NCI-H69 (cell line): ENCODE data around the gene AK4.
A peak's percentile ranks its signal among the peaks of the same experiment; 100 is the strongest.

Experiments used
- DNase-seq: peaks from one replicate; lab custom pipeline; 2025; lab: John Stamatoyannopoulos, UW

Gene AK4

DNA sequence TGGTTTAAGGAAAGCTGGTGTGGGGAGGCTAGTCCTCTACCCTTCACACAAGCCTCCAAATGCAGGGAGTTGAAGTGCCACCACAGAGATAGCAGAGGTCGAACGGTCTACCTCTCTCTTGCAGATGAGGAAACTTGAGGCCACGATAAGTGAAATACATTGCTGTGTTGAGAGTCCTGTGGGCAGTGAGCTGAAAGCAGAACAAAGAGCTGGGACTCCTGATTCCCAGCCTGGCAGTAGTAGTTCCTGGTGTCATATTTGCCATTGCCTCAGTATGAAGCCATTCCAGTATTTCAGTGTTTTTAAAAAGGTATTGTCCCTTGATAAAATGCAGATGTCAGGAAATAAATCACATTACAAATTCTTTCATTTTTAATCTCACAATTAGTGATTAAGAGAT, 28.6 kb downstream of the AK4 start:
- DNase-seq: no peak

DNA sequence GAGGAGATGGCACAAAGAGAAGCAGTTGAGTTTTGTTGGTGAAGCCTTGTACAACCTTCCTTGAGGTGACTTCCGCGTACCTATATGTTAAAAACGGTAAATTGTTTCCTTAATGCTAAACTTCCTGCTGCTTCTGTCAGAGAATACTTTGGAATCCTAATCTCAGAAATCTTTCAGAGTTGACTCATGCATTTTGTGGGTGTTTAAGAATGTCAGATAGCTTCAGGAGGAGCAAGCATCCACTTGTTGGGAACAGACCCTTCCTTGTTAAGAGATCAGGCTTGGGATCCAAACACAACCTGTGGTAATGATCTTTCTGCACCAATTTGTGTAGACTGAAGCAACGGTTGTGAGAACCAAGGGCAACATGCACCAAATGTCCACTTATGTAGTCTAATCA, 29.5 kb downstream of the AK4 start:
- DNase-seq: no peak

DNA sequence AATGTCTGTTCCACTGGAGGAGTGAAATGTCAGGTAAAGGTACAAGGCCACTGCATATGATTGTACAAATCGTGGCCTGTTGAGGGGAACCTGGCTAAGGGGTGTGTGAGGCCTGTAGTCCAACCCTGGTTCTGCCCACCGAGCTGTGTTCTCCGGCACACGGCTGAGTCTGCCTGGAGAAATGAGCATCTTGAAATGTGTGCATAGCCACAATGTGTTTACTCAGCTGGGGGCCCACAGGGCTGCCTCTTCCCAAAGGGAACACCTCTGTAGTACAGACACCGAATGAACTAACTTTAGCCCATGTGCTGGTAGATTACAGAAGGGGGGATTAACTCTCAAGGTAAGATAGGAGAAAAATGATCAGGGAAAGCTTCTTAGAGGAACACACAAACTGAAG, 30.2 kb downstream of the AK4 start:
- DNase-seq: peak; percentile 5

DNA sequence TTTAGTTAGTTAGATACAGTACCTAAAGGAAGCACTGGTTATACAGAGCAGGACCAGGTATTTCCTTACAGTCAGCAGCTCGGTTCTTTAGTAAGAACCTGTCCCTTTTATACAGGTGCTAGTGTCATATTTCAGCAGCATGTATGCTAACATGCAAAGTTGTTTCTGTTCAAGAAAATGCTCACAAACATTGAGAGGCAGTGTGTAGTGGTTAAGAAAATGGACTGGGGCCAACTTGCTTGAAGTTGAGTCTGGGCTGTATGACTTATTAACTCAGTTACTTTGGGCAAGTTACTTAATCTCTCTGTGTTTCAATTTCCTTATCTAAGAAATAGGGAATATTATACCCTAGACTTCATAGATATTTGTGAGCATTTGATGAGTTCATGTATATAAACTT, 31.1 kb downstream of the AK4 start:
- DNase-seq: no peak

DNA sequence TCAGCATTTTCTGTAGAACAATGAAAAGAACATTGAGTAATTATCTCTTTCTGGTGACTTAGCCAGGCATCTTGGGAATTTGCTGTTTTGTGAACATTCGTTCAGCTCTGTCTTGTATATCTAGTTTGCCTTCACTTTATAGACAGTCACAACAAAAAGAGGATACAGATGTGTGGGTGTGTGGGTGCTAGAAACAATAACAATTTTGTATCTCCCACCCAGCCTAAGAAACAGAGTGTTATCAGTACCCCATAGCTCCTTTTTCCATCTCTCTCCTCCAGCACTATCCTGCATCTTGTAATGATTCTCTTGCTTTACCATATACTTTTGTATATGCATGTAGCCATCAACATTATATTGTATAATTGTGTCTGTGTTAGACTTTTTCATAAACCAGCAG, 33.0 kb downstream of the AK4 start:
- DNase-seq: no peak

DNA sequence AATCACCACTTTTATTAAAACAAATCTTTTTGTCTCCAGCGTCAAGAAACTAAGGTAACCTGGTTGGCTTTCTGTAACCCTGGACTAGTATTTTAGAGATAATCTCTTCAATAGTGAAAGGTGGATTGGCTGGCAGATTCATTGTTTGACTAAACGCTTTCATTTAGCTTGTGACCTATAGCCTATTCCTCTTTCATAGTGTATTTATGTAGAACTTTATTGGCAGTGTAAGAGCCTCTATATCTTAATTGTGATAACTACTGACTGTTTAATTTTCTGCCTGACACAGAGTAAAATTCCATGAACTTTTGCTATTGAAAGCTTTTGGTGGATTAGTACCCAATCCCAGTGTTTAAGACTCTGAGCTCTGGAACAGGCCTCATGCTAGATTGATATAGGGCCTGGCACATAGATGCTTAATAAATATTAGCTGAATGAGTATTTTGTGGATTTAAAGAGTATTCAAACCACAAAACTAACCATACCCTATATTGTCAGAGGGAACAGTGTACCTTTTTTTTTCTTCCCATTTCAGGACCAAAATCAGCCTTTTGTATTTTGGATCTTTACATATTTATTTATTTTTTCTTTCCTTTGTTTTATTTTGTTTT, 34.8 kb downstream of the AK4 start:
- DNase-seq: no peak

DNA sequence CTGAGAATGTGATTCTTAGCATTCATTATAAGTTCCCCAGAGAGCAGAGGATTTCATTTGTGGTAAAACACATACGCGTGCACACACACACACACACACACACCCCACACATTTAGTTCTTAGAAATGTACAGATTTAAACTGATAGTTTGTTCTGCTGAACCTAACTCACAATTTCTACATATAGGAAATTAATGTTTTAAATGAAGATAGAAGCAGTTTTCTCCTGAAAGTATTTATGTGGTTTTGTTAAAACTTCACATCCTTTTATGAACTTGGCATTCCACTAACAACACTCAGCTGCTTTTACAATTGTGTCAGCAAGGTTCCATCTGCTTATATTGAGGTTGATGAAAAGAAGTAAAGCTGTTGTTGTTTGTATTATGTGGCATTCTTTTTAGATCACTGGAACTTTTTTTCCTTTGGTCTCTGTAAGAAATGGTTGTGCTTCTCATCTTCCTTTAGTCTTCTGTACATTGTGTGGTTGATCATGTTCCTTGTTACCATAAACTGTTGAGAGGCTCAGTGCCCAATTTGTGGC, 41.6 kb downstream of the AK4 start:
- no peak for DNase-seq

DNA sequence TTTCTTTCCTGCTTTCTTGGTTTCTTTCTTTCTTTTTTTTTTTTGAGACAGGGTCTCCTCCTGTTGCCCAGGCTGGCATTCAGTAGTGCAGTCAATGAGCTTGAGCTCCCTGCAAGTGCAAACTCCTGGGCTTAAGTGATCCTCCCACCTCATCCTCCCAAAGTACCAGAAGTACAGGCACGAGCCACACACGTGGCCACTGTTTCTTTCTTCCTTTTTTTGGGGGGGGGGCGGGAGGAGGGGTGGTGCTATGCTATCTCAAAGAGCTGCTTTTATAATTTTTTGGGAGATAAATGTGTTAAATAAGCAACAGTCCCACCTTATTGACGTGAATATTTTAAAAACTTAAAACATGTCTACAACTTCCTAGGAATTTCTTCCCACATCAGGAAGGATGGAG, 42.2 kb downstream of the AK4 start:
- no peak for DNase-seq

DNA sequence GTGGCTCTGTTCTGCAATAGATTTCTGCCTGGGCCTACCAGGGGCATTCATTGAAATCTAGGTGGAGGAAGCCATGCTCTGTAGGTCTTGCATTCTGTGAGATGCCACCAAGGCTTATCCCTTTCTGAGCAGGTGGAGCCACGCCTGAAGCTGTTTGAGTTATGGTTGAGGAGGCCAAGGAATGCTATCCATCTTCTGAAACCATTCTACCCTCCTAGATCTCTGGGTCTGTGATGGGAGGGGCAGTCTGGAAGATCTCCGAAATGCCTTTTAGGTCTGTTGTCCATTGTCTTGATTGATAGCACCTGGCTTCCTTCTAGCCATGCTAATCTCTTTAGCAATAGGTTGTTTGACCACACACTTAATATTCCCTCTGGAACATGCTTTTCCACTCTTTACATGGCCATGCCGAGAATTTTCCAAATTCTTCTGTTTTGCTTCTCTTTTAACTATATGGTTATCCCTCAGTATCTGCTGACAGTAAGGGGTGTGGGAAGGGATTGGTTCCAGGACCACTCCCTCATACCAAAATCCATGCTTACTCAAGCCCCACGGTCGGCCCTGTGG, 45.2 kb downstream of the AK4 start:
- no peak for DNase-seq

DNA sequence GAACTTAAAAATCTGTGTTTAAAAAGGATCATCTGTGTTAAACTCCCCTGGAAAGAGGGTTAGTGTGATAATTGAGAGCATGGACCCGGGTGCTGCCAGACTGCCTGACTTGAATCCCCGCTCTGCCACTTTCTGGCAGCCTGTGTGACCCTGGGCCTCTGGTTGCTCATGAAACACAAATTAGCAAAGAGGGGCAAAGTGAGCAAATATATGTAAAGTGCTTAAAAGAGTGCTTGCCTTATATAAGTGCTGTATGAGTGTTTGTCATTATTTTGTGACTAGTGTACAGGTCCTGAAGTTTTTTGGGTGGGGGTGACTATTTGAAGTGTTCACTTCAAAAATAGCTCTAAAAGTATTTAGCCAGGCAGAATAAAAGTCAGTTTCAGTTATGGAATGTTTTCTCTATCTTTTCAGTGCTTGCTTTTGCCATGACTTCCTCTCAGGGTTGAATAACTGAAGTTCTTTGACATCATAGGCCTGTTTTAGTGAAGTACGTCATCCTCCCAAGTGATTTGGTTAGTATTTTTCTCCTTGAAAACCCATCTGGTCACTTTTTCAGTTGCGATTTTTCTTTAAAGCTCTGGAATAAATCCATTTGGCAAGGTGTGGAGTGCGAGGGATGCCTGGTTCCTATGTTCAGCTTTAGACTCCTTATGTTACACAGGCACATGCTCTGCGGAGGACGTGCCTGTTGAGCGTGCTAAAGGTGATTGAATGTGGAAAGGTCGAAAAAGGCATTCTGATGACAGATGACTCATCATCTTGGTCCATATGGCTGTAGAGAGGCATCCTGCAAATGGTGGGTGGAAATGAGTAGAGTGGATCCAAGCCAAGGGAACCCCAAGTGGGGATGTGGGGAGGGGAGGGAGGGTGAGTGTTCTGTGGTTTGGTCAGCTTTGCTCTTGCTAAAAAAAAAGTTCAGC, 47.8 kb downstream of the AK4 start:
- DNase-seq: no peak

DNA sequence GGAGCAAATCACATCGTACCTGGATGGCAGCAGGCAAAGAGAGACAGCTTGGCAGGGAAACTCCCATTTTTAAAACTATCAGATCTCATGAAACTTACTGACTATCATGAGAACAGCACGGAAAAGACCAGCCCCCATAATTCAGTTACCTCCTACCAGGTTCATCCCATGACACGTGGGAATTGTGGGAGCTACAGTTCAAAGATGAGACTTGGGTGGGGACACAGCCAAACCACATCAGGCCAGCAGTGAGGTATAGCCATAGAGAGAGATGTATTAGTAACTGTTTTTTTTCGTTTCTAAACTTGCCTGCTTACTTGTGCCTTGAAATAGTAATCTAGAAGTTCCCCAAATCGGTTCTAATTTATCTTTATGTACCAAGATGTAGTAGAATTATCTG, 48.9 kb downstream of the AK4 start:
- DNase-seq: no peak

DNA sequence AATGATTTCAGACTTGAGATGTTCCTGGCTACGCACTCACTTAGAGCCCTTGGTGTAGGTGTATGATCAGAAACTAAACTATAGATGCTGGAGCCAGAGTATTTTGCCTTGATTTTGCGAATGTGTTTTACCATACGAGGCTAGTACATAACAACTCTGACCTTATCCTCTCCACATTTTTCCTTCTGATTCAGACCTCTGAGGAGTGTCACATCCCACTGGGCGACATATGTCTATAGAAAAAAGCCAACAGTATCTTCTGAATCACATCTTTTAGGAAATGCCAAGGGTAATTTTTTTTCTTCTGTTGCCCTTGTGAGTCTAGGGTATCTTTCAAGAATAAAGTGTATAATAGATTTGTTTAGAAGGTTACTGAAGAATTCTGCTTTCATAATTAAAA, 49.6 kb downstream of the AK4 start:
- DNase-seq: no peak

DNA sequence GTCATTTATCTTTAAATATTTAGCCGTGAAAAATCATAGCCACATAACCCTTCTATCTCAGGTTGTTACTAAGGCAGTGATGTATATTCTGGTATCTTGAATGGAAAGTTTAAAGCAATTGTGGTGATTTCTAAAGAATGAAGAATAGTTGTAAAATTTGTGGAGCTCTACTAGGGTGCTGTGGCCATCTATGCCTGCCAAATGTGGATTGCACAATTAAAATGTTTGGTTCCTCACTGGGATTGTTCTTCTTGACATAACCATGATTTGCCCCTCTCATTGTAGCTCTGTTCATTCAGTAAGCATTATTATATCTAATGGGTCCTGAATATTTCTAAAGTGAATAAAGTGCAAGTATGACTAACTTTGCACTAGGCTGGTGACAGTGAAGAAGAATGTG, 50.1 kb downstream of the AK4 start:
- no peak for DNase-seq

DNA sequence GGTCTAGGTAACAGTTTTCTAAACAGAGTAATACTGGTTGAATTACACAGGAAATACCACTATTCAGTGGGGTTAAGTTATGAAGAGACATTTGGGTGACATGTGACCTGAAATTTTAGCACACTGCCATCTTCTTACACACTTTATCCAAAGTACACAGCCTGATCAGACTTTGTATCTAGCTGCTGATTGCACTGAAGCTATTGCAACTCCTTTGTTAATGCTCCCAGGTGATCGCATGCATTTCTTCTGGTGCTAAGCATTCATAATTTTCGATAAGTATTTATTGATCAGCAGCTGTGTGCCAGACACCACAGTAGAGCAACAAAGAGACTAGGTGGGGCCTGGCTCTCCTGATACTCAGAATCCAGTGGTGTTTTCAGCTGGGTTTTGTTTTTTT, 52.4 kb downstream of the AK4 start:
- no peak for DNase-seq

DNA sequence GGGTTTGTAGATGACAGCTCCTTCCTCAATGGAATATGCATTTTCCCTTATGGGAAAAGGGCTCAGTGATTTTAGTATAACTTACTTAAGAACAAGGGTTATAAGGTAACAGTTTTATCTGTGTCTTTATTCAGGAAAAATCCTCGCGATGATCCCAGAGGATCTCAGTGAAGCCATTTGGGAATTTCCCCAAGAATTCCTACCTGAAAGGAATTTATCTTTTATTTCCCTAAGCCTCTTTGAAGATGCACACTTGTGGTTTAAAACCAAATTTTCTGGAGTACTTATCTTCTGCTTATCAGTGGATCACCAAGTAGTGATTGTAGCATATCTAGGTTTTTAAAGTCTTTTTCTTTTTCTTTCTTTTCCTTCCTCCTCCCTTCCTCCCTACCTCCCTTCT, 58.8 kb downstream of the AK4 start:
- no peak for DNase-seq

DNA sequence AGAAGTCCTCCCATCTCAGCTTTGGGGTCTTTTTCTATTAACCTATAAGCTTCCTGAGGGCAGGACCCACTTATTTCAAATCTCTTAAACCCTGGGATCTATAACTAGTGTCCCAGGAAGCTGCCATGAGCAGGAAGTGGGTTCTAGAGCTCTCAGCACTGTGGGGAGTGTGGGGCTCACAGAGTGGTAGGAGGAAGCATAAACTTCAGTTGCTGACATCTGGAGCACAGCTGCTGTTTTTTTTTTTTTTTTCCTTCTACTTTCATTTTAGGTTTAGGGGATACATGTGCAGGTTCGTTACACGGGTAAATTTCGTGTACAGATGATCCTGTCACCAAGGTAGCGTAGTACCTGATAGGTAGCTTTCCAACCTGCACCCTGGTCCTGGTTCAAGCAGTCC, 59.3 kb downstream of the AK4 start:
- DNase-seq: no peak

DNA sequence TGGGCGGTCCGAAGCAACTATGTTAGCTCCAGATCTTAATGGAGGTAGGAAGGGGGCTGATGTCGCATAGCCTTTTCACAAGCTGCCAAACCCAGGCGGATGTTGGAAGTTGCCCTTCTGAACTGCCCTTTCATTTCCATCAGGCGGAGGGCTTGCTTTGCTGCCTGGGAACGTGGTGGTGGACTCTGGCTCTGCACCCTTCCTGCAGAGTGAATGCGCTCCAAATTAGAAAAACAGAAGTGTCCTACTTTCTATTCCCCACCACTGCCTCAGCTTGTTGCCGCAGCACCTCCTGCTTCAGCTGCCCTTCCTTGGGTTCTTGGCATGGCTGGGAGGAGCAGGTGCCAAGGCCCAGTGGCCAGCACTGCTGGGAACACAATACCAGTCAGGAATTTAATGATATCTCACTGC, 60.6 kb downstream of the AK4 start:
- no peak for DNase-seq

DNA sequence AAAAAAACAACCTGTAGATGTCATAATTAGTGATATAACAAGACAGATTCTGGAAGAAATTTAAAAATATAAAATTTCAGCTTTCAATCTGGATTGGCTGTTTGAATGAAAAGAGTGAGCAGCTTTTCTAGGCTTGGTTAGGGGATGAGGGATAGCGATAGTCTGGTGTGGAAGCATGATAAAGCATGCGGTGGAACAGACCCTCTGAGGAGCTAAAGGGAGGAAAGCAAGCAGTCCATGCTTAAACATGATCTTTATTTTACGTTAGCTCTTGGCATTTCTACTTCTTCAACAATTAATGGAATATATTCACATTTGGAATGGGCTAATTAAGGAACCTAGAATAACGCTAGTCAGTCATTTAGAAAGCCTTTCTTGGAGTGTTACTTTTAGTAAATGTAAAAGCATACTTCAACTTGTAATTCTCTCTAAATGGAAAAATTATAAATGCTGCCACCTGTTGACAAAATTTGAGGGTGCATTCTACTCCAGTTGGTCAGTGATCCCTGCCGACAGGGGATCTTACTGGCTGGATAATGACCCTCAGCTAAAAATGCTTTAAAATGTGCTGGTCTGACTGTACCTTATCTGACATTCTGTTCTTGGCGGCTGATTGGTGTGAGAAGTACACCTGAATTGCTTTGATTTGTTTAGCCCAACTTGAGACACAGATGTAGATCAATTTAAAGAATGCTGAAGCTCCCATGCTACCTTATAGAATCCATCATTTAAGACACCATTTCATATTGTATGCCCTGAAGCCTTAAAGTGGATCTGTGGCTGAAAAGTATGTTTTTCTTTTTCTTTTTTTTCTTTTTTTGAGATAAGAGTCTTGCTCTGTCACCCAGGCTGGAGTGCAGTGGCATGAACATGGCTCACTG, 61.2 kb downstream of the AK4 start:
- peak; percentile 39 for DNase-seq

DNA sequence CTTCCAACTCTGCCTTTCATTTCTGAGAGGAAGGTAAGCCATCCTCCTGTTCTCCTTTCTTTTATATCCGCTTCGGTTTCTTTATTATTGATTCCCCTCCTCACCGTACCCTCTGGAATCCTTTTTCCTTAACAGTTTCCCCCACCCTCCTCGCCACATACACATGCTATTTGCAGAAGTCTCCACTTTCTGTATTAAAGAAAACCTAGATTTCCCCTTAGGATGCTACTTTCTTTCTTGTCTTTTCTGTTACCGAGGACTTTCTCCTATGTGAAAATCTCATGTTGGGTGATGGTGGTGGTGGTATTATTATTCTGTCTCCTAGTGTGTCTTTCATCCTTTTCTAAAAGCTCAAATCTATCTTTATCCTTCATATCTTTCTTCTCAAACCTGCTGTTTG, 62.3 kb downstream of the AK4 start:
- no peak for DNase-seq

DNA sequence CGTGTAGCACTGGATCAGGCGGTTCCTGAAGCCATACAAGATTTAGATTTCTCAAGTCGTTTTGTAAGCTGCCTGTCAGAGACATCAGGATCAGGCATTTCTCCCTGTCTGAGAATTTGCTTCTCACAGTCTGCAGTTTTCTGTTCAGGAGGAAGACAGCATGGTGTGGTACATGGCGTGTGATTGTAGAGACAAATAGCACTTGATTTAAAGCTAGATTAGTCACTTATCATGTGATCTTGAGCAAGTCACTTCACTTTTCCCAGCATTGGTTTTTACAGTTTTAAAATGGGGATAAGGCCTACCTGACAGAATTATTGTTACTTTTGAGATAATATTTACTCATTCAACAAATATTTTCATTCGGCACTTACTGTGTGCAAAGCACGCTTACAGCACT, 63.3 kb downstream of the AK4 start:
- no peak for DNase-seq

DNA sequence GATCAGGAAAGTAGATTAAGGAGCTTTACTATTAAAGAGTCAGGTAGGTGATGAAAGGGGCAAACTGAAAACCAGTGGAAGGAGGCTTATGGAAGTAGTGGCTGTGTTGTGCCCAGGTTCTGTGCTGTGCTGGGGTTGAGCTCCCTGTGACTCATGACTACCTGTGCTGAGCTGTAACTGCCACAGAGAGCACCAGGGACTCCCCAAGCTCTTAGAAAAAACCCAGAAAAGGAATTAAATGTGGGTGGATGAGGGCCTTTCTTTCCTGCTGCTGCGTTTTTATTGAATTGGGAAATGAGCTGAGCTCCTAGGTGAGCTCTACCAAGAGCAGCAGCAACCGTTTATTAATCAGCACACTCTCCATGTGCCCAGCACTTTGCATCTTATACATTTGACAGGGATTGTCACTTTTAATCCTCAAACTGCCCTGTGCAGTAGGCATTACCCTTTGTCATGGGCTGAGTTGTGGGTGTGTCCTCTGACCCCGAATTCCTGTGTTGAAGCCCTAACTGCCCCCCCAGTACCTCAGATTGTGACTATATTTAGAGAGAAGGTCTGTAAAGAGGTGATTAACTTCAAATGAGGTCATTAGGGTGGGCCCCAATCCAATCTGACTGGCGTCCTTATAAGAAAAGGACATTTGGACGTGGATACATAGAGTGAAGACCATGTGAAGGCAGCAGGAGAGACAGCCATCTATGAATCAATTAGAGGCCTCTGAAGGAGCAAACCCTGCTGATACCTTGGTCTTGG, 65.4 kb downstream of the AK4 start:
- DNase-seq: no peak
